ENCODE data around the gene ZNF180.

GRCh38 chr19:44542671-44543070 lies 42.3 kb upstream of the ZNF180 start:
- TF ChIP-seq EZH2 (IDR thresholded peaks at IDR 0.05; ENCODE audit: borderline replicate concordance, insufficient read depth, low read depth, low read length, poor library complexity, severe bottlenecking) (no peak), CTCF (IDR thresholded peaks at IDR 0.05) (no peak)

All from B cell (primary cell).